ENCODE results near the gene TMED7.

- no peak for TF ChIP-seq POLR2A (IDR thresholded peaks at IDR 0.05)
- no peak for TF ChIP-seq CTCF (IDR thresholded peaks at IDR 0.05)
Observed at GRCh38 chr5:115621365-115621900, 4.4 kb downstream of the TMED7 start.
